Subcutaneous abdominal adipose tissue (tissue), 5 donors: ENCODE data around the gene SCAPER.

ENCODE experiments used
- H3K27ac ChIP-seq: one replicate; pipeline ENCODE4 v1.7.0; 2013; ENCODE audit warnings: low read depth, mild to moderate bottlenecking, inconsistent platforms, low read length, moderate library complexity
- H3K27me3 ChIP-seq, 5 donors: one replicate each; pipeline ENCODE4 v1.7.0; 2013; ENCODE audit warnings: low read length in 5 of 5, inconsistent platforms in 1 of 5; ENCODE audit not compliant: control insufficient read depth in 5 of 5, insufficient read depth in 4 of 5
- H3K36me3 ChIP-seq, 5 donors: one replicate each; pipeline ENCODE4 v1.7.0; 2013; ENCODE audit warnings: low read length in 5 of 5; ENCODE audit not compliant: control insufficient read depth in 5 of 5, insufficient read depth in 5 of 5
- H3K4me1 ChIP-seq, 5 donors: one replicate each; pipeline ENCODE4 v1.7.0; 2013; ENCODE audit warnings: low read length in 5 of 5, mild to moderate bottlenecking in 3 of 5, moderate library complexity in 1 of 5; ENCODE audit not compliant: control insufficient read depth in 5 of 5, insufficient read depth in 5 of 5
- H3K4me3 ChIP-seq, 5 donors: one replicate each; pipeline ENCODE4 v1.7.0; 2013; ENCODE audit warnings: low read length in 5 of 5, low read depth in 1 of 5
- H3K9ac ChIP-seq, 5 donors: one replicate each; pipeline ENCODE4 v1.7.0; 2013; ENCODE audit warnings: low read length in 5 of 5, mild to moderate bottlenecking in 4 of 5, moderate library complexity in 3 of 5
- H3K9me3 ChIP-seq, 5 donors: one replicate each; pipeline ENCODE4 v1.7.0; 2013; ENCODE audit warnings: low read length in 5 of 5; ENCODE audit not compliant: control insufficient read depth in 5 of 5
- donor health status: healthy.
- donor health status: healthy.
- donor health status: healthy.
- donor health status: healthy.
- donor health status: healthy.

SCAPER gene

DNA sequence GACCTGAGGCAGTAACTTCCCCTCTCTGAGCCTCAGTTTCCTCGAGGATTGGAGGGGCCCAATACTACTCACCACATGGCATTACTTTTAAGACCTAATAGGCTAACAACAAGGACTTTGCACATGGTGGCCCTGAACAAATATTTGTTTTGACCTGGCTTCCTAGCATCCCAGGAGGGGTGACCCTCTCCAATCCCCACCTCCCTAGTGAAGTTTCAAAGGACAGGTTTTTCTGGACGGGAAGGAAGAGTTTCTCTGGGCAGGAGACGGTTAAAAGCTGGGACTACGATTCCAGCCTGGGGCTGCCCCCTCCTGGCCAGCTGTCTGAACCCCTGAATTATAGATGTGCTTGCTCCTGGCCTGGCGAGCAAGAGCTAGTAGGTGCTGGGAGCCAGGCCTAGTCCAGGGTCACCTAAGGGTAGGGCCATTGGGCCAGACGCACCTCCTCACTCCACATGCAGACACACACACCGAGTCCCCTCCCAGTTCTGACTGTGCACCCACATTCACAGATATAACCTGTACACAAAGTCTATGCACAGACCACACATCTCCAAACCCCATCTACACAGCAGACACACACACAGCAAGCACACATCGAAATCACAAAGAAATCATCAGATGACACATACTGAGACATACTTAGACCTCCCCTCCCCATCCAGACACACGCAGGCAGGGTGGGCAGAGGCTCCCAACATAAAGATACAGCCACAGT lies 571.3 kb downstream of the SCAPER start:
- no peaks in the 10 kb centered on the region for H3K36me3 ChIP-seq
- H3K27ac ChIP-seq: no peak overlapping the region
- peaks cover 44 to 65% (median 56%) of the 10 kb centered on the region in 5 donors for H3K27me3 ChIP-seq
- no peaks in the 10 kb centered on the region for H3K9me3 ChIP-seq
- H3K4me1 ChIP-seq: peaks cover 3 to 42% (median 36%) of the 10 kb centered on the region in 5 donors
- no peak overlapping the region for H3K9ac ChIP-seq
- H3K4me3 ChIP-seq: no peak overlapping the region

DNA sequence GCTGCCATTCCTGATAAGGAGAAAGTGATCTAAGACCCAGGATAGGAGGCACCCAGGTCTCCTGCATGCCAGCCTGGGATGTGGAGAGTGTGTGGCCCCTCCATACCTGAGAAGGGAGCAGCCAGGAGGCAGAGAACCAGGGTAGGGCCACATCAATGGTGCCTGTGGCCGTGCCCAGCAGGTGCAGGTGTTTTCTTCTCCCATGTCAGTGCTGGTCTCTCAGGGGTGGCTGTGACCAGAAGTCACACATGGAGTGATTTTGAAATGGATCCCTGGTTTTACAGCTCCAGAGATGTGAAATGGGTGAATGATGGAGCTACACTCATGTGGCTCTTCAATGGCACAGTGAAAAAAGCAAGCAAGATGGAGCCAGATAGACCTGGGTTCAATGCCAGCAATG lies 571.8 kb downstream of the SCAPER start:
- Histone ChIP-seq H3K4me1 (peaks cover 3 to 38% (median 33%) of the 10 kb centered on the region in 5 donors), H3K9me3 (no peaks in the 10 kb centered on the region), H3K36me3 (no peaks in the 10 kb centered on the region), H3K4me3 (no peak overlapping the region), H3K27me3 (peaks cover 38 to 59% (median 50%) of the 10 kb centered on the region in 5 donors), H3K27ac (no peak overlapping the region), H3K9ac (no peak overlapping the region)

DNA sequence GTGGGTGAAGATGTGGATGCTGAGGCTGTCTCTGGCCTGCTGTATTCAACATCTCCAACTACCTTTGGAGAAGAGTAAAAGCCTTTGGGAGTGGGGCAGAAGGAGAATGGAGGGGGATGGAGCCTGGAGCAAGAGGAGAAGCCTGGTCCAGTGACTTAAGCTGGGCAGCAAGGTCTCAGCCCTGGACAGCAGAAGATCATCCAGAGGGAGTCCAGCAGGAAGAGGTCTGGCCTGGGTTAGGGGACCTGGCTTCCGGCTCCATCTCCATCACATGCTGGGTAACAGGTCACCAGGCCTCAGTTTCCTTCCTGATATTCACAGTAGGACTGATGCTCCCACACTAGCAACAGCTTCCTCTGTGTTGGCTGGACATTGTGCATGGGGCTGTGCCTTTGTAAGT lies 572.3 kb downstream of the SCAPER start:
- H3K4me3 ChIP-seq: no peak overlapping the region
- H3K9me3 ChIP-seq: no peaks in the 10 kb centered on the region
- no peak overlapping the region for H3K9ac ChIP-seq
- H3K36me3 ChIP-seq: no peaks in the 10 kb centered on the region
- H3K27ac ChIP-seq: no peak overlapping the region
- peaks cover 33 to 57% (median 45%) of the 10 kb centered on the region in 5 donors for H3K27me3 ChIP-seq
- H3K4me1 ChIP-seq: peaks cover 3 to 33% (median 29%) of the 10 kb centered on the region in 5 donors

DNA sequence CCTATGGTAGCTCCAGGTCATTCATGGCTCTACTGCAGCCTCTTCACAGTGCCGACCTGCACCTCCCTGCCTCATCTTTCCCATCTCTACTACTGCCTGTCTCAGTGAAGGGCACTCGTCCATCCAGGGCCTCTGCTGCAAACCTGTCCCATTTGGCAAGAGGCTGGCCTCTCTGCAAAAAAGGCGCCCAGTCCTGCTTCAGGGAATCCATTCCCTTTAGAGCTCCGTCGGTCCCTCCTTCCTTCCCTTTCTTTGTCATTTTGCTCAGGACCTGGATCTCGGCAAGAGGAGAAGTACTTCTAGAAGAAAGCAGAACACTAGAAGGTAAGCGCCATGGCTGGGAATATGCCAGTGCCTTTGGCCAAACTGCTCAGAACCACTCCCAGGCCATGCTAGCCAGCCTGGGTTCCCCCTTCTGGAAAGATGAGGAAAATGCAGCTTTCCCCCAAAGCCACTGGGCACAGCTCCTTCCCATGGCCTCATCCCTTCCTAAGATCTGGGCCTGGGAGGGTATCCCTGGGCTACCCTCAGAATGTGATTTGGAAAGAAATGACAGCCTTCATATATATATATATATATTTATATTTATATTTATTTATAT lies 575.0 kb downstream of the SCAPER start:
- peak overlapping the region in 2 of 5 donors; percentile 28 to 48 for H3K4me3 ChIP-seq
- no peaks in the 10 kb centered on the region for H3K9me3 ChIP-seq
- peak overlapping the region in 2 of 5 donors; percentile 59 to 75 for H3K9ac ChIP-seq
- H3K27ac ChIP-seq: no peak overlapping the region
- H3K36me3 ChIP-seq: no peaks in the 10 kb centered on the region
- H3K4me1 ChIP-seq: peaks cover 2 to 8% (median 6%) of the 10 kb centered on the region in 5 donors
- peaks cover 16 to 39% (median 19%) of the 10 kb centered on the region in 5 donors for H3K27me3 ChIP-seq

DNA sequence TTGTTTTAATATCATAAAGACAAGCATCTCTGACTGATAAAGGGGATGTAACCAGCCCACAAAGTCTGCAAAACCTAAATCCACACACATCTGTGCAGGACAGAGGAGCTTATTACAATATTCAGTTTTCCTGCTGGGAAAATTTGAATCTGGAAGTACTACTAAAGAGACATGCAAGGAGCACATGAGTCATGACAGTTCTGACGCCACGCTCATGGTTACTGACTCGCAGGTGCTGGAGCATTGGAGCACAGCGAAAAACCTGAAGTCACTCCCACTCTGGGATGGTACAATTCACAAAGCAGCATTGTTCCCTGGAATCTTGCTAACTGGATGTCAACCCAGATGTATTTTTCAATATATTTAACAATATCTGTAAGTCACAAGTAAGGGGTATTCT lies 576.2 kb downstream of the SCAPER start:
- Histone ChIP-seq H3K27me3 (peaks cover 6 to 27% (median 10%) of the 10 kb centered on the region in 5 donors), H3K4me1 (peaks cover 0 to 6% (median 4%) of the 10 kb centered on the region in 5 donors), H3K4me3 (no peak overlapping the region), H3K9ac (no peak overlapping the region), H3K9me3 (no peaks in the 10 kb centered on the region), H3K36me3 (no peaks in the 10 kb centered on the region), H3K27ac (no peak overlapping the region)

DNA sequence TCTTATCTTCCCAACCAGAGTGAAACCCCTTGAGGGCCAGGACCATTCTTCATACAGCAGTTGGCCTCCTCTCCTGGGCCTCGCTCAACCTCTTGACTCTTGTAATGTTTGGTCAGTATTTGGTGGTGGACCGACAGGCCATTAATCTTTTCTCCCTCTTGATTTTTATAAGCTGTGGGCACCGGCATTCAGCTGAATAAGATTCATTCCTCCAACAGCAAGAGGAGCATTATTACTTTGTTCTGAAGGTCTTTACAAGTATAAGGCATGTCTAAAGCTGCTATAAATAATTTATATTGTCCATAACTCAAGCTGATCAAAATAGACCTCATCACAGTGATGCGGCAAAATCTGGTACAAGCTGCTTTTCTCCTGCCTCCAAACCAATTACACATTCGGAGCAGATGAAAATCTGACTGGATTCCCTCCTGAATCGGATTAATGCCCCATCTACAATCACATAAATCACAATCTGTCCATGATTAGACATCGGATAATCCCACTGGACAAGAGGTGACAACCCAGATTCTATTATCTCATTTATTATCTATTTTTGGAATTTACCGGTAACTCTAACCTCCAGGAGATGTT lies 576.9 kb downstream of the SCAPER start:
- Histone ChIP-seq H3K9me3 (no peaks in the 10 kb centered on the region), H3K27ac (no peak overlapping the region), H3K9ac (no peak overlapping the region), H3K27me3 (peaks cover 0 to 20% (median 5%) of the 10 kb centered on the region in 5 donors), H3K36me3 (no peaks in the 10 kb centered on the region), H3K4me1 (peaks cover 0 to 6% (median 4%) of the 10 kb centered on the region in 5 donors), H3K4me3 (no peak overlapping the region)

DNA sequence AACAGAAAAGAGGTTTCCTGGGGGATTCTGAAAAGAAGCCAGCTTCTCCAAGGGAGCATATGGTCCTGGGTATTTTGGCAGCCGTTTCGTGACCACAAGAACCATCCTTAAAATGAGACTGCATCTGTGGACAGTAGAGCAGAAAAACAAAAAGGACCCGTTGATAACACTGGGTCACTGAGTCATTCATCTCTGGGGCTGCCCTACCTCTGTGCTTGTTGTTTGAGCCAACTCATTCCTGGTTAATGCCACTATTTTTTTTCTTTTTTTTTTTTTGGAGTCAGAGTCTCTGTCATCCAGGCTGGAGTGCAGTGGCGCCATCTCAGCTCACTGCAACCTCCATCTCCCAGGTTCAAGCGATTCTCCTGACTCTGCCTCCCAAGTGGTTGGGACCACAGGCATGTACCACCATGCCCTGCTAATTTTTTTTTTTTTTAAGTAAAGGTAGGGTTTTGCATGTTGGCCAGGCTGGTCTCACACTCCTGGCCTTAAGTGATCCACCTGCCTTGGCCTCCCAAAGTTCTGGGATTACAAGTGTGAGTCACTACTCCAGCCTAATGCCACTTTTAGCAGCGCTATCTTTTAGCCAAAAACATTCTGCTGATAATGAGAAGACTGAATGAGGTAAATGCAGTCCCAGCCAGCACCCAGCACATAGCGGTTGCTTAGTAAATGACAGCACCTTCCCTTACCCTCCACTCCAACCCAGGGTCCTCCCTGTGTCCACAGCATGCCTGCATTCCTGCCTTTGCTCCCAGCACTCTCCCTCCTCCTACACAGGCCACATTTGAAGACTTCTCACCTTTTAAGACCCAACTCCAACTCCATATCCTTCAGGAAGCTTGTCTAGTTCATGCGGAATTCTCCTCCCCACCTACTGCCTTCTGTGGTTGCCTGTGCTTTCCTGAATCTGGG lies 577.7 kb downstream of the SCAPER start:
- H3K27ac ChIP-seq: no peak overlapping the region
- H3K36me3 ChIP-seq: no peaks in the 10 kb centered on the region
- H3K9me3 ChIP-seq: no peaks in the 10 kb centered on the region
- peaks cover 0 to 15% (median 3%) of the 10 kb centered on the region in 5 donors for H3K27me3 ChIP-seq
- no peak overlapping the region for H3K4me3 ChIP-seq
- H3K4me1 ChIP-seq: peaks cover 0 to 6% (median 4%) of the 10 kb centered on the region in 5 donors
- no peak overlapping the region for H3K9ac ChIP-seq

DNA sequence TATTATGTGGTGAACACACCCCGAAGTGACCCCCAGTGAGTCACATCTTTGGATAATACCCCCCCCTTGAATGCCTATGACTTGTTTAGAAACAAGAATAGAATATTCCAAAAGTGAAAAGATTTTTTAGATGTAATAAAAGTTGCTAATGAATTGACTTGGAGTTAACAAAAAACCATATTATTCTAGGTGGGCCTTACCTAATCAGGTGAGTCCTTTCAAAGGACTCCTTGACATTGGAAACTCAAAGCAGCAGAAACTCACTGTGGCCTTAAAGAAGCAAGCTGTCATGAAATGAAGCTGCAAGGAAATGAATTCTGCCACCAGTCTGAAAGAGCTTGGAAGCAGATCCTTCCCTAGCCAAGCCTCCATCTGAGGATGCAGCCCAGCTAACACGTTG lies 579.4 kb downstream of the SCAPER start:
- Histone ChIP-seq H3K27me3 (peaks cover 0 to 15% (median 3%) of the 10 kb centered on the region in 5 donors), H3K36me3 (no peaks in the 10 kb centered on the region), H3K4me3 (no peak overlapping the region), H3K27ac (no peak overlapping the region), H3K4me1 (peaks cover 0 to 6% (median 4%) of the 10 kb centered on the region in 5 donors), H3K9ac (no peak overlapping the region), H3K9me3 (no peaks in the 10 kb centered on the region)

DNA sequence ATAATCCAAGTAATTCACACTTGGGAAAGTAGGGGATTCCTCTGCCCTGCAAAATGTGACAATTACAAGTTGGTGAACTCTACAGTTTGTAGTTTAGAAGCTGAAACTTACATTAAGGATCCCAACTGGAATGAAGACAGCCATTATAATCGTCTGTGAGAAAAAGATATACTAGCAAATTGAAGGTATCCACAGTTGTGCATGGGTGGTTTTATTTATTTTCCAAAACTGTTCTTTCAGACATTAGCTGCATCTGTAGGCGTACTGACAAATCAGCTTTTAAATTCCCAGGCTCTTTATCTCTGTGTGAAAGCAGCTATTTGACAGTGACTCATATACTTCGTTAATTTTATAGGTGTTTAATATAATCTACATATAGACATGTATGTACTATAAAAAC lies 581.1 kb downstream of the SCAPER start:
- H3K4me3 ChIP-seq: no peak overlapping the region
- no peaks in the 10 kb centered on the region for H3K4me1 ChIP-seq
- H3K27me3 ChIP-seq: peaks cover 0 to 11% (median 3%) of the 10 kb centered on the region in 5 donors
- no peak overlapping the region for H3K9ac ChIP-seq
- H3K9me3 ChIP-seq: no peaks in the 10 kb centered on the region
- no peak overlapping the region for H3K27ac ChIP-seq
- H3K36me3 ChIP-seq: no peaks in the 10 kb centered on the region
